ENCODE results near the gene COPA.

DNA sequence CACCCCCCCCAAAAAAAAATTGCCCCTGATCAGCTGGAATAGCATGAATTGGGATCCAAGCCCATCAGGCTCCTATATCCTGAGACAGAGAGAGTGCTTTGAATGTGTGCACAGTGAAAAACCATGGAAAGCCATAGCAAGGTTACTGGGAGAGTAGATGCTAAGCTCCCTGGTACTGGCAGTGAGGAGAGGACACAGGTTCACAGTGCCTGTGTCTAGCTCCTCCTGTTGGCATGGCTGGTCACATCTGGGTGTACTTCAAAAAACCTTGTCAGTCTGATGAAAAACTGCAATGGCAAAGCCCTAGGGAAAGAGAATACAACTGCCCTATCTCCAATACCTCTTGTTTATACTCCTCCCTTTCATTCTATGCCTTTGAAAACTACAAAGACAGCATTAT, 12.9 kb downstream of the COPA start:
- TF ChIP-seq FOXA1 (IDR thresholded peaks at IDR 0.05) = no peak
- TF ChIP-seq ARNT (IDR thresholded peaks at IDR 0.05) = no peak
- TF ChIP-seq HDGF (IDR thresholded peaks at IDR 0.05; ENCODE audit: borderline replicate concordance) = no peak
- TF ChIP-seq, protein P1, sequence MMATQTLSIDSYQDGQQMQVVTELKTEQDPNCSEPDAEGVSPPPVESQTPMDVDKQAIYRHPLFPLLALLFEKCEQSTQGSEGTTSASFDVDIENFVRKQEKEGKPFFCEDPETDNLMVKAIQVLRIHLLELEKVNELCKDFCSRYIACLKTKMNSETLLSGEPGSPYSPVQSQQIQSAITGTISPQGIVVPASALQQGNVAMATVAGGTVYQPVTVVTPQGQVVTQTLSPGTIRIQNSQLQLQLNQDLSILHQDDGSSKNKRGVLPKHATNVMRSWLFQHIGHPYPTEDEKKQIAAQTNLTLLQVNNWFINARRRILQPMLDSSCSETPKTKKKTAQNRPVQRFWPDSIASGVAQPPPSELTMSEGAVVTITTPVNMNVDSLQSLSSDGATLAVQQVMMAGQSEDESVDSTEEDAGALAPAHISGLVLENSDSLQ (IDR thresholded peaks at IDR 0.05) = no peak
- TF ChIP-seq FOXM1 (IDR thresholded peaks at IDR 0.05; ENCODE audit: borderline replicate concordance) = no peak
- no peak for TF ChIP-seq ELF4 (IDR thresholded peaks at IDR 0.05)

Data from HEK293T (cell line).